Hematopoietic multipotent progenitor cell treated with erythropoietin and hydrocortisone succinate and interleukin-3 and kit ligand, for 4 days (in vitro differentiated cells): ENCODE measurements around the gene FGFRL1.

Source experiments
- DNase-seq: peaks from one replicate; pipeline ENCODE4 v3.0.0-alpha.2; 2015

Gene FGFRL1

DNA sequence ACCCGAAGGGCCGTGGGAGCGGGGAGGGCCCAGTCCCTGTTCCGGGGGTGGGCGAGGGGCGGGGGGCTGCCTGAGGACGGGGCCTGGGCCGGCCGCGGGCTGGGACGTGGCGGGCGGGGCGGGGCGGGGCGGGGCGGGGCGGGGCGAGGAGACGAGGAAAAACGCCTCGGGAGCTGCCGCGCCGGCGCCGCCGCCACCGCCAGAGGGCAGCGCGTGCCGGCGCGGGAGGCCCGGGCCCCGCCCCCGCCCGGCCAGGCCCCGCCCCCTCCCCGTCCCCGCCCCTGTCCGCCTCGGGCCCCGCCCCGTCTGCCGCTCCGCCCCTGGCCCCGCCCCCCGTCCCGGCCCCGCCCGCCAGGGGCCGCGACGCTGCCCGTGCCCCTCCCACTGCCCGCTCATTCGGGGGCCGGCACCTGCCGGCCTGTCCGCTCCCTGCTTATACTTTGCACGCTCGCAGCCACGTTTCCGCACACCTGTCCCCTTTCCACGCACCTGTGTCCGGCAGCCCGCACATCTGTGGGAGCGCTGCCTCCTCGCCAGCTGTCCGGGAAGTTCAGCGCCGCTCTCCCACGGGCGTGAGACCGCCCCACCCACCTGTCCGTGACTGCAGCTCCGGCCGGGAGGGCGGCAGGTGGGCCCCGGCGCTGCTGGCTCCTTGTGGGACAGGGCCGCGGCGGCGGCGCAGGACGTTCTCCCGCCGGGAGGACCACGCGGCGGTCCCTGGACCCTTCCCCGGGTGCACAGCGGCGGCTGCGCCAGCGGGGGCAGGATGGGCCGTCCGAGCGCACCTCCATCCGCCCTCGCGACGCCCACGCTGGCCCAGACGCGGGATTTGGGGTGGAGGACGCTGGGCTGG lies 1.7 kb upstream of the FGFRL1 start:
- peak; percentile 74 for DNase-seq

DNA sequence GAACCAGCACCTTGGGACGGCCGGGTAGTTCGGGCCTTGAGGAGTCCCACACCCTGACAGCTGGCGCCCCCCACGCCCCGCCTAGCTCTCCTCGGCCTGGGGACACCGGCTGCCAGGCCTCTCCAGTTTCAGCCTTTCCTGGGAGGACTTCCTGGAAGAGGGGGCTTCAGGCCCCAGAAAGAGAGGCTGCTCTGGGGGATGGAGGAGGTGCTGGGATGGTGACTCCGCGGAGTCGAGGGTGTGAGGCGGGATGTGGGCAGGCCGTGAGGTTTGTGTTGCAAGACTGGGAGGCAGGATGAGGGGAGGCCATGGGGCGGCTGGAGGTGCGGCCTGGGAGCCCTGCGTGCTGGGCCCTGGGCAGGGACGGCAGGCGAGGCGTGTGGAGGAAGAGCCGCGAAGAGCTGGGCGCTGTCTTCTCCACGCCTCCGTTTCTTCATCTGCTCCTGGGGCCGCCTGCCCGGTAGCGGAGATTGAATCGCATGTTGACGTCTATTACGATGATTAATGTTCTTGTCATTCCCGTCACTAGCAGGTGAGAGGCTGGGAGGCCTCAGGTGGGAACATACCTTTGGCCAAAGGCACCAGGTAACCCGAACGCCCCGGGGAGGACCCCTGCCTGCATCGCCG lies 918 bp upstream of the FGFRL1 start:
- peak; percentile 89 for DNase-seq

DNA sequence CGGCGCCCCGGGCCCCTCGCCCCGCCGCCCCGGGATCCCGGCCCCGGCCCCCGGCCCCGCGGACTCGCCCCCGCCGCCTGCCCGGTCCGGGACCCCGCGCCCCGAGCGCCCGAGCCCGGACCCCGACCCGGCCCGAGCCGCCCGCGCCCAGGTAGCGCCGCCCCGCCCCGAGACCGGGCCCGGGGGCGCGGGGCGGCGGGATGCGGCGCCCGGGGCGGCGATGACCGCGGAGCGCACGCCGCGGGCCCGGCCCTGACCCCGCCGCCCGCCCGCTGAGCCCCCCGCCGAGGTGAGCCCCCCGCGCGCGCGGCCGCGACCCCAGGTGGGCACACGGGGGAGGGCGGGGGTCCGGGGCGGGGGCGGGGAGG lies 224 bp downstream of the FGFRL1 start:
- DNase-seq, result no peak

DNA sequence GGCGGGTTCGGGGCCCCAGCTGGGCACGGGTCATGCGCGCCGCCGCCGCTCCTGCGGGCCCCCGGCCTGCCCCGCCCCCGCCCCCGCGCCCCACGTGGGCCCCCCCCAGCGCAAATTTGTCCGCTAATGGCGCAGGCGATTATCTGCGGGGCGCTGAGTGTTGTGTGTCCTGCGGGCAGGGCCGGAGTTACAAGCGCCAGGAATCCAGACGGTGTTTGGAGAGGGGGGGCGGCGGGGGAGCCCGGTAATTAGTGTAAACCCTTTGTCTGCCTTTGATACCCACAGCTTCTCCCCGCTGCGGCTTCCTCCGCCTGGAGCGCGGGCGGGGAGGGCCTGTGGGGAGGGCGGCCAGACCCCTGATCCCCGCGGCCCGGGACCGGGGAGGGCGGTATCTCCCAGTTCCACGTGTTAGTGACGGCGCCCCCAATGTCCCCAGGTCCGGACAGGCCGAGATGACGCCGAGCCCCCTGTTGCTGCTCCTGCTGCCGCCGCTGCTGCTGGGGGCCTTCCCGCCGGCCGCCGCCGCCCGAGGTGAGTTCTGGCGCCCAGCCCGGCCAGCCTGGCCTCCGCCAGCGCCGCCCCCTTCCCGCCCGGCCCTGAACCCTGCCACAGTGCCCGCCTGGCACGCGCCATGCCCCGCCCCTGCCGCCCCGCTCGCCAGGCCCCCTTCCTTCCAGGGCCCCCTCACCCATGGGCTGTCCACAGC lies 761 bp downstream of the FGFRL1 start:
- peak; percentile 68 for DNase-seq

DNA sequence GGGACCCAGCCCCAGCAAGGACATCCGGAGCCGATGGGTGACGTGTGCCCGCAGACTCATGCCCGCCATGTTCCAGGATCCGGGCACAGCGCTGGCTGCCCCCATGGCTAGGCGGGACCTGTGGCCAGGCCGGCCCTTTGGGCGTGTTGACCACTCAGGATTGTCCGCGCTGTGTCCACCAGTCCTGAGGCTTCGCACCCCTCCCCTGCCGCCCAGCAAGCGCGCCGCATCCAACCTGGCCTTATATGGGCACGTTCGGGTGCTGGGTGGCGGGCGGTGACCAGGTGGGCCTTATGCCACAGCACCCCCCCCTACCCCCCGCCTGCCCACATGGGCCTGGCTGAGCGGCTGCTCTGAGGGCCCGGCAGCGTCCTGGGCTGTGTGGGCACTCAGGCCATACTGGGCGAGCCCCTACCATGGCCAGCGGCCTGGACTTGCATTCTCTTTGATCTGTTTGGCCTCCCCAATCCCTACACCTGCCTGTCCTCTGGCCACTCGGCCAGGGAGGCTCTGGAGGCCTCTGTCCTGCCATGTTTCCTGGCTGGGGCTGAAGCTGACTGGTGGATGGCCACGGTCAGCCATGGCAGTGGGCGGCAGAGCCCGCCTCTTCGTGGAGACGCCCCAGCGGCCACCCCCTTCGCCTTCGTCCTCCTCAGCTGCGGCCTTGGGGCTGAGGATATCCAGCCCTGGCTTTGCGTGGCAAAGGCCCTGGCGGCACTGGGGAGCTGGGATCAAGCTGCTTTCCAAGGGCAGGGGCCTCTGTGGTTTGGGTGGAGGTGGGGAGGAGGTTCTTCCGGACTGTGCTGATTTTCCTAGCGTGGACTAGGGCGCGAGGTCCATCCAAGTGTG lies 2.0 kb downstream of the FGFRL1 start:
- DNase-seq, result no peak

DNA sequence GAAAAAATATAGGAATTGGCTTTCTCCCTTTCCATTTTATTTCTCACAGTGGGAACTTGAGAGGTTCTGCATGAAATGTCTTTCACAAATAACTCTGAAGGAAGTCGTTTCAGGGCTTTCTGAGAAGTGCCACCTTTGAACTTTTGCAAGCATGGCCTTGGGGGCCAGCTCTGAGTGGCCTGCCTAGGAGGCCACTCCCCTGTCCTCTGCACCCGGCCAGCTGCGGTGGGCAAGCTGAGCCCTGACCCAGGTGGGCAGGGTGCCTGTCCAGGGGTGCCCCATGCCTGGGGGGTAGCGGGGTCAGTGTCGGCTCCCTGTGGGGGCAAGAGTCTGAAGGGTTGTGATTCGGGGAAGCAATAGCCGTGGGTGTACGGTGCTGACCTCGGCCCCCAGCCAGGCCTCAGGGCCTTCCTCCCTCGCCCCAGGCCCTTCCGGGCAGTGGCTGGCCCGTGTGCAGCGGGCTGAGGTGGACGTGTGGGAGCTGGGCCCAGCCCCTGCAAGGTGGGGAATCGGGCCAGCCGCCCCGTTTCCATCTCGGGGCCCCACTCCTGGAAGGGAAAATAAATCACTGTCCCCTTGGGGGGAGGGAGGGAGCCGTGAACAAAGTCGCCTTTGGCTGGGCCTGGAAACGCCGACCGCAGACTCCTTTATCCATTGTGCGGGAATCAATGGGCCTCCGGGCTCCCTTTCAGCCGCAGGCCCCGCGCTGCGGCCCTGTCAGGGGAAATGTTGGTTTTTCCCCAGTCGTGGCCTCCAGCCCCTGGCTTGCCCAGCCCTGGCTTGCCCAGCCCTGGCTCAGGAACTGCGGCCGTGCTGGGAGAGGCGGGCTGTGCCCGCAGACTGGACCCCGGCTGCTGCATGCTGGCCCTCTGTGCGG lies 3.1 kb downstream of the FGFRL1 start:
- no peak for DNase-seq

DNA sequence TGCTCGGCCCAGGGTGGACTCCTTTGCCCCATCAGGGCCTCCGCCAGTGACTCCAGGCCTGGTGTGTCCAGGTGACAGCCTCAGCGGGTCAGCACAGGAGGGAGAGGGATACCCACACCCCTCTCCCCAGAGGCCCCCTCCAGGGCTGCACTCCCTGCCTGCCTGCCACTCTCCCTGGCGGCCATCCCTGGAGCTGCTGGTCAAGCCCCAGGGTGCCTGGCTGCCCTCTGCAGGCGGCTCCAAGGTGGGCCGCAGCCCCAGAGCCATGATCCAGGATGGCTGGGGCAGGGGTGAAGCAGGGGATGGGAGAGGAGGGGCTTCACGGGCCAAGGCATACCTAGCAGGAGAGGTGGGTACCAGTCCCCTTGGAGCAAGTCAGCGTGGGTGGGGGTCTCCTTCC lies 3.8 kb downstream of the FGFRL1 start:
- no peak for DNase-seq

DNA sequence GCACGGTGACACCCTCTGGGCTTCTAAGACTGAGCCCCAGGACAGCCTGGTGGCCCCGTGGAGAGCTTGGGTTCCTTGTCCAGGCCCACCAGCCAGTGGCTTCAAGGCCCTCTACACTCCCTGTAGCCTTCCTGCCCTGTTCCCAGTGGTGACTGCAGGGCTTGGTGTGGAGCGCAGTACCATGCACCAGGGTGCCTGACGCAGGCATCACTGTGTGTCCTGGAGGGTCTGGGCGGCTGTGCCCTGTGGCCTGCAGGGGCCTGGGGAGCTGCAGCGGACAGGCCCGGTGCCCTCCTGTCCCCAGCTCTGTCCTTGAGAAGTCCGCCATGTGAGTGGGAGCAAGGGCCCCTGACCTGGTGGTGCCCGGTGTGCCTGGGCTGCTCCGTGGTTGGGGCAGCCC lies 4.3 kb downstream of the FGFRL1 start:
- DNase-seq, result no peak

DNA sequence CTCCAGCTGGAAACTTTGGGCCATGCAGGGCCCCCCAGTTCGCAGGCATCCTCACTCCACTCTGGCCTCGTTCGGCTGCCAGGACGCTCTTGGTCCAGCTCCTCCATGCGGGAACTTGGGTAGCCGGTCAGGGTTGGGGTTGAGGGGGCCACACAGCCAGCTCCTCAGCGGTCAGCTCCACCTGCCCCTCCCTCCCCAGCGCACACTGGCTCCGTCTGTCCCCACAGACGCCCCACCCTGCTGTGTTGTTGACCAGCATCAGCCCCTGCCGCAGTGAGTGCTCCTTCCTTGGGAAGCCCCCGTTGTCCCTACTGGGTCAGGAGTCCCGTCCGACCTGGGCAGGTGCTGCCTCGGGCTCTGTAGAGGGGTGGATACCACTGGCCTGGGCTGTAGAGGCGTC lies 5.8 kb downstream of the FGFRL1 start:
- DNase-seq, result no peak

DNA sequence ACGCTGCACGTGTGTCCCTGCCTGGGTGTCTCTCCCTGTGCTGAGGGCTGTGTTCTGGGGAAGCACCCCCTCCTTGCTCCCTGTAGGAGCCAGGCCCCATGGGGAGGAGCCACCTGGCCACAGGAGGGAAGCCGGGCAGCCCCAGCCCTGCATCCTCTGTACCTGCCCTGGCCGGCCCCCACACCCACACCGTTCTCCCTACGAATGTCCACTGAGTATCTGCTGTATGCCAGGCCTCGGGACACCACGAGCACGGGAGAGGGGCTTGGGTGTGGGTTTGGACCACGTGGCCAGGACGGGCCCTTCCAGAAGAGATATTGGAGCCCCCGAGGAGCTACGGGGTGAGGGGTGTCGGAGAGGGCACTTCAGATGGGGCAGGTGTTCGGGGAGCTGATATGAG lies 6.3 kb downstream of the FGFRL1 start:
- DNase-seq, result no peak

DNA sequence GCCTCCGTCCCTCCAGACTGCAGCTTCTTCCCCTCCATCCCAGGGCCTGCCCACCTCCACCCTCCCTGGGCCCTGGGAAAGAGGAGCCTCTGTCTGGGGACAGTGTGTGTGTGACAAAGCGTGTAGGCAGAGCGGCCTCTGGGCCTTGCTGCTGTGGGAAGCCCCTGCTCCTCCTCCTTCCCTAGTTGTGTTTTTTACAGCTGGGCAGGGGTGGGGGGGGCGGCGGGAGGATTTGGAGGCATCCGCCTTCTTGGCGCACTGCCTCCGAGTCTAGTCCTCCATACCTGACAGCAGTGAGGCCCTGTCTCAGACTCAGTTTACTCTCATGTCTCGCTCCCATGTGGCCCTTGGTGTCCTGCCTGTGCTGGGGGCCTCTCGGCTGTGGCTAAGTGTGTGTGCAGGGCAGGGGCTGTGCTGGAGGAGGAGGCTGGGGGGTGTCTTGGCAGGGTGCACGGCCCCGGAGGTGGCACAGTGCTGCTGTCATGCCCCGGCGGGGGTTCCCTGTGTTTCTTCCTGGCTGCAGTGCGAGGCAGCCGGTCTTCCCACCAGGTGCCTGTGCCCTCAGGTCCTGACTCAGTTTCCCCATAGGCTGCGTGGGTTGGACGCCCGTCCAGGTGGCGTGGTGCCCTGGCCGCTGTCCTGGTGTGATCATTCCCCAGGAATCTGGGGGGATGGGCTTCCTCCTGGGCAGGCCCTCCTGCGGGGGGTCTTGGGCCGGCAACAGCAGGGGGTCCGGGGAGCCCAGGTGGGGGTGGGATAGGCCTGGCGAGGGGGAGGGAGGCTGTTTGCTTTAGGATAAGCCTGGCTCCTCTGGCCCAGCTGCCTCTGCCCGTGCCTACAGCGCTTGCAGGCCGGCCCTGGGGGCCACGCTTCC lies 7.0 kb downstream of the FGFRL1 start:
- DNase-seq, result no peak

DNA sequence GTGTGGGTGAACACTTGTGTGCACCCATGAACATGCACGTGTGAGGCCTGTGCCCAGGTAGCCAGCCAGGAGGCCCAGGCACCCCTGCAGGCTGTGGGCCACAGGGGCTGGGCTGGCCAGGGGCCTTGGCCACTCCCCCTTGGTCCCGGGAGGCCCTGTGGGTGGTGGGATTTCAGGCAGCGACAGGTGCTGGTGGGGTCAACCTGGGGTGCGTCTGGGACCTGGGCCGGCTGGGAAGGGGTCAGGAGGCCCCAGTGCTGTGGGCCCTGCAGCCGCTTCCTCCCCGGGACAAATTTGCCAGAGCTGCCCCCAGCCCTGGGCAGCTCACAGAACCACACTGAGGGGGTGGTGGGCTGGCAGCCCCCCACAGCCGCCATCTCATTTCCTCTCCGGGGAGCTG lies 7.9 kb downstream of the FGFRL1 start:
- no peak for DNase-seq

DNA sequence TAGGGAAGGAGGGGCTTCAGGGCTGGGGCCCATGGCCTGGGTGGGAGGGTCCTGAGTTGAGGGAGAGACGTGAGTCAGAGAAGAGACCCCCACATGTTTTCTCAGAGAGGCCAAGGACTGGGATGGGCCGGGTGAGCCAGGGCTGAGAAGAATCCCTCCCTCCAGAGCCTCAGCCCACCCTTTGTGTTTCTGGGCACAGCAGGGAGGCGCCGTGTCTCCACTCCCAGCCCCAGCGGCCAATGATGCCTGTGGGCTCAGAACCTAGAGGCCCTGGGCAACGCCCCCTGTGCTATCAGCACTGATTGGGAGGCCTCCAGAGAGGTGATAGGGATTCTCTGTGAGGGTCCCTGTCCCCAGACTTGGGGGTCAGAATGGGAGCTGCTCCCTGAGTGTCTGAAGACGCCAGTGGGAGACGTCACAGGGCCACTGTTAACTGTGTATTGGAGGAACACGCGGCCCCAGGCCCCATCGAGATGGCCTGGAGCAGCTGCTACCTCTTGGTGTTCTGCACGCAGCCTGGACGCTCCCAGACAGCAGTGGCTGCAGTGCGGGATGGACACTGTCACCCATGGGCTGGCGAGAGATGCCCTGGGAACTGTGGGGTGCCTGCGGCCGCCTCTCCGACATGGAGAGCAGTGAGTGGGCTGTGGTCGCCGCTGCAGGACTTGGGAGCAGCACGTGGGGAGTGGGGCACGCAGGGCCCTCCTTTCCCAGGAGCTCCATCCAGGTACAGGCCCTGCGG lies 8.5 kb downstream of the FGFRL1 start:
- DNase-seq, result peak; percentile 50

DNA sequence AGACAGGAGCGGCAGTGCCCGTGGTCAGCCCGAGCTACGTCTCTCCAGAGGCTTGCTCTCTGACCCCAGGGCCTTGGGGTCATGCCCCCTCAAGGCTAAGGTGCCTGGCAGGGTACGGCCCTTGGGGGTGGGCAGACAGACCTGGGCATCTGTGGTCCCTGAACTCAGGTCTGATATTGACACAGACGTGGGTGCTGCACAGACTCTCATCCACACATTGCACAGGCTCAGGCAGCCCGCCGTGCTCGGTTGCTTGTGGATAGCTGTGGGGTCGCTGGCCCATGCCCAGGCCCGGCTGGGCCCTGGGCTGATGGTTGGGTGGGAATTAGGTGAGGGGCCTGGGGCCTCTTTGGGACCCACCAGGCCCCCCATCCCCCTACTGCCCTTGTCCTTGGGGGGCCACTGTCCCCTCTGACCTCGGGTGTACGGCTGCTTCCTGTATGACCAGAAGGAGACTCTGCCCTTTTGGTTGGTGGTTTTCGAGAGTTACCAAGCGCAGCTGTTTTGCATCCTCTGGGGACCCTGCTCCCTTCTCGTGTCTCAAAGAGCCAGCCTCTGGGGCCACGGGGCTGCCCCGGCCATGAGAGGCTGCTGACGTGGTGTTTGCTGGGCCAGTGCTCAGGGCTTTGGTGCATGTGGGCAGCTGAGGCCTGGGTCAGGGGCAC lies 10.1 kb downstream of the FGFRL1 start:
- no peak for DNase-seq

DNA sequence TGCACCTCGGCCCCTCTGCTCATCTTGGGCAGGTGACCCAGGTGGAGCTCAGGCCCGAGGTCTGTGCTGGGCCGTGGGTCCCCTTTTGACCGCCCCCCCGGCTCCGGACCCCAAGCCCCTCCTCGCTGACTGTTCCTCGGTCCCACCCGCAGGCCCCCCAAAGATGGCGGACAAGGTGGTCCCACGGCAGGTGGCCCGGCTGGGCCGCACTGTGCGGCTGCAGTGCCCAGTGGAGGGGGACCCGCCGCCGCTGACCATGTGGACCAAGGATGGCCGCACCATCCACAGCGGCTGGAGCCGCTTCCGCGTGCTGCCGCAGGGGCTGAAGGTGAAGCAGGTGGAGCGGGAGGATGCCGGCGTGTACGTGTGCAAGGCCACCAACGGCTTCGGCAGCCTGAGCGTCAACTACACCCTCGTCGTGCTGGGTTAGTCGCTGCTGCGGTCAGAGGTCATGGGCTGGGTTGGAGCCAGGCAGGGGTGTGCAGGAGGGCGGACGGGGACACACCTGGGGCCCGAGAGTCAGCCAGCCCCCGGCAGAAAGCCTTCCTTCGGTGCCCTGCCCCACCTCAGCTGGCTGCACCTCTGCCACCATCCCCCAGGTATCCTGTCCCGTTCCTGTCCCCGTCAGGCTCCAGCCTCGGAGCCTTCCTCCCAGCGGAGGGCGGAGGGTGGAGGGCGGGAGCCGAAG lies 10.8 kb downstream of the FGFRL1 start:
- no peak for DNase-seq

DNA sequence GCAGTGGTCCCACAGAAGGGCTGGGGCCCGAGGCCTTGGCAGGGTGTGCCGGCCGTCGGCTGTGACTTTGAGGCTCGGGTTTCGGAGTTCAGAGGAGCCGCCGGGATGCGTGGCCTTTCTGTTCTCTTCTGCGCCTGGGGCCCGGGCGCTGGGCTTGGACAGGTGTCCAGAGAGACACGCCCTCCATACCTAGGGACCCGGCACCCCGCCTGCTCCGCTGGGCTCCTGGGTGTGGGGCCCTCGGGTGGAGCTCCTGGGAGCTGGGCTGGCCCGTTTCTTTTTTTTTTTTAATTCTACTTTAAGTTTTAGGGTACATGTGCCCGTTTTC lies 11.3 kb downstream of the FGFRL1 start:
- DNase-seq, result no peak

DNA sequence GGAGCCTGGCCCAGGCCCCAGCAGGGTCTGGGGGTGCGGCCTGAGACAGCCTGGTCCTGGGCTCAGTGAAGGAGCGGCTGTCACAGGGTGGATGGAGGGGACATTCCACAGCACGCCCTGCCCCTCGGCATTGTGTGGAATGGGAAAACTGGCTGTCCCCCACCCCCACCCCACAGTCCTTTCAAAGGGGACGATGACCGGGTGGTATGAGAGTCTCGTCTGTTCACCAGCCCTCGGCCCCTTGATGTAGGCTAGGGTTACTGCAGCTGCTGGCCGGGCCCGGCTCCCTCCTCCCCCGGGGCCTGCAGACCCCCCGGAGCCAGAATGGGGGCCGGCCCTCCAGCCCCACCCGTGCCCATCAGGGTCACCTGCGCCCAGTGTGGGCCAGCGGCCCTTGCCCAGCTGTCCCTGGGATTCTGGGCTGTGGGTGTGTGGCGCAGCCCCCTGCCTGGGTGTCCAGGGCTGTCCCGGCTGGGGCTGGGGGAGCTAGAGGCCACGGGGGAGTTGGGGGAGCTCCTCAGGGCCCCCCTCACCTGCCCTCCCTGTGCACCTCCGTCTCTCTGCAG lies 11.7 kb downstream of the FGFRL1 start:
- DNase-seq, result no peak

DNA sequence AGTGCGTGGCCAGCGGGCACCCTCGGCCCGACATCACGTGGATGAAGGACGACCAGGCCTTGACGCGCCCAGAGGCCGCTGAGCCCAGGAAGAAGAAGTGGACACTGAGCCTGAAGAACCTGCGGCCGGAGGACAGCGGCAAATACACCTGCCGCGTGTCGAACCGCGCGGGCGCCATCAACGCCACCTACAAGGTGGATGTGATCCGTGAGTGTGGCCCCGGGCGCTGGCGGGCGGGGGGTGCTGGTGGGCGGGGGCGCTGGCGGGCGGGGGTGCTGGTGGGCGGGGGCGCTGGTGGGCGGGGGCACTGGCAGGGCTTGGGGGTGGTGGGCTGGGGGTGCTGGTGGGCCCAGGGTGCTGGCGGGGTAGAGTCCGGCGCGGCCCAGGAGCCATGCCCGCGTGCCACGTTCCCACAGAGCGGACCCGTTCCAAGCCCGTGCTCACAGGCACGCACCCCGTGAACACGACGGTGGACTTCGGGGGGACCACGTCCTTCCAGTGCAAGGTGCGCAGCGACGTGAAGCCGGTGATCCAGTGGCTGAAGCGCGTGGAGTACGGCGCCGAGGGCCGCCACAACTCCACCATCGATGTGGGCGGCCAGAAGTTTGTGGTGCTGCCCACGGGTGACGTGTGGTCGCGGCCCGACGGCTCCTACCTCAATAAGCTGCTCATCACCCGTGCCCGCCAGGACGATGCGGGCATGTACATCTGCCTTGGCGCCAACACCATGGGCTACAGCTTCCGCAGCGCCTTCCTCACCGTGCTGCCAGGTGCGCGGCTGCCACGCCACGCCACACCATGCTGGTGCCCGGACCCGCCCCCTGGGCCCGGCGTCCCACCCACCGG lies 12.7 kb downstream of the FGFRL1 start:
- DNase-seq, result no peak
